HepG2 (cell line): ENCODE data around the gene TLR1. TPM values are rescaled to one million over a fixed set of nuclear protein-coding genes. Genes with fewer than 3 reads are reported as not detected.

Source experiments
- ATAC-seq: fragments of 200-7000 bp; cut with Tn5 transposase; 3 replicates; pipeline ENCODE4 v1.9.1; 2020; ENCODE audit warnings: mild to moderate bottlenecking, moderate library complexity
- BruUV-seq: library from RNA; stranded (reverse); fragments of 400-500 nt; replicated peaks from 2 replicates; lab custom pipeline; 2021; lab: Mats Ljungman, UMichigan
- CTCF ChIA-PET: fragments of 300-600 bp; formaldehyde crosslinking; extraction: SDS; loops from one replicate; lab custom pipeline; 2021; ENCODE audit warnings: low total read pairs, inconsistent platforms, low intra/inter-chr PET ratio; lab: Yijun Ruan, JAX
- POLR2A ChIA-PET: fragments of 350-600 bp; sonication (Branson Sonifier 250); formaldehyde crosslinking; loops from one replicate; lab custom pipeline; 2020; ENCODE audit warnings: antibody characterized with exemption, inconsistent platforms; lab: Yijun Ruan, JAX
- DNase-seq: peaks from one replicate; pipeline ENCODE4 v3.0.0-alpha.2; 2015; ENCODE audit warnings: low spot score
- FAIRE-seq: peaks from 3 replicates; lab custom pipeline; 2011; peaks lifted over from hg19 to GRCh38; lab: Jason Lieb, UNC
- H2AFZ ChIP-seq: one replicate; pipeline ENCODE4 v1.6.1; 2011; ENCODE audit warnings: low read length, inconsistent platforms
- H3K27ac ChIP-seq: fragments of 300-600 bp; 3 replicates; pipeline ENCODE4 v1.8.0; 2011; ENCODE audit warnings: mixed run types, mild to moderate bottlenecking, mixed read lengths, low read length, inconsistent platforms; ENCODE audit not compliant: insufficient read depth; ENCODE audit errors: extremely low read length
- H3K27me3 ChIP-seq, 2 experiments: fragments of 200-600 bp in 1 of 2; 2 replicates in 1 of 2; 3 replicates in 1 of 2; pipeline versions ENCODE4 v1.6.0 to v1.8.0; 2011; ENCODE audit warnings: low read length in 2 of 2, mild to moderate bottlenecking in 2 of 2, moderate library complexity in 2 of 2, inconsistent platforms in 1 of 2; ENCODE audit not compliant: insufficient read depth in 2 of 2, control insufficient read depth in 1 of 2
- H3K36me3 ChIP-seq, 2 experiments: fragments of 200-600 bp in 1 of 2; replicated peaks in 1 of 2; 2 replicates in 1 of 2; 3 replicates in 1 of 2; pipeline versions ENCODE4 v1.5.1 to v1.8.0; 2011; ENCODE audit warnings: low read length in 2 of 2, inconsistent platforms in 1 of 2; ENCODE audit not compliant: insufficient read depth in 2 of 2, control insufficient read depth in 1 of 2
- H3K4me1 ChIP-seq: 2 replicates; pipeline ENCODE4 v1.5.1; 2012; ENCODE audit warnings: low read length, inconsistent platforms; ENCODE audit not compliant: insufficient read depth
- H3K4me2 ChIP-seq: 2 replicates; pipeline ENCODE4 v1.6.0; 2011; ENCODE audit warnings: low read depth, low read length, inconsistent platforms
- H3K4me3 ChIP-seq, 3 experiments: fragments of 200-600 bp in 1 of 3; sonication (generic), shearing (Covaris generic) in 1 of 3; replicated peaks in 1 of 3; 2 replicates each; pipeline ENCODE4 v1.5.1; 2011 to 2016; ENCODE audit warnings: low read length in 3 of 3, inconsistent platforms in 2 of 3, low read depth in 2 of 3, mild to moderate bottlenecking in 2 of 3, control low read depth in 1 of 3, mixed read lengths in 1 of 3; ENCODE audit not compliant: insufficient read depth in 1 of 3
- H3K79me2 ChIP-seq: one replicate; pipeline ENCODE4 v1.6.1; 2011; ENCODE audit warnings: low read length, inconsistent platforms; ENCODE audit not compliant: insufficient read depth
- H3K9ac ChIP-seq: 2 replicates; pipeline ENCODE4 v1.6.0; 2011; ENCODE audit warnings: mild to moderate bottlenecking, low read depth, low read length, inconsistent platforms; ENCODE audit not compliant: insufficient read depth
- H3K9me3 ChIP-seq: 2 replicates; pipeline ENCODE4 v1.5.1; 2012; ENCODE audit warnings: mild to moderate bottlenecking, low read length
- H4K20me1 ChIP-seq: 2 replicates; pipeline ENCODE4 v1.6.0; 2011; ENCODE audit warnings: inconsistent platforms, mild to moderate bottlenecking, low read length, moderate library complexity; ENCODE audit not compliant: insufficient read depth
- AHDC1 ChIP-seq: sonication (generic); formaldehyde crosslinking; IDR thresholded peaks from 2 replicates; pipeline ENCODE4 v1.5.1; 2020; ENCODE audit warnings: mild to moderate bottlenecking, missing genetic modification reagents, borderline replicate concordance
- IRF2 ChIP-seq: IDR thresholded peaks from 2 replicates; pipeline ENCODE4 v1.6.1; 2018; ENCODE audit warnings: missing genetic modification reagents, missing compliant biosample characterization
- KIAA2018 ChIP-seq: sonication (generic); formaldehyde crosslinking; IDR thresholded peaks from 2 replicates; pipeline ENCODE4 v1.5.0; 2020; ENCODE audit warnings: mild to moderate bottlenecking, missing genetic modification reagents, borderline replicate concordance
- TBL1XR1 ChIP-seq: fragments of 150-350 bp; IDR thresholded peaks from 2 replicates; pipeline ENCODE4 v1.6.1; 2014; ENCODE audit warnings: borderline replicate concordance, low read length; ENCODE audit not compliant: partially characterized antibody
- TRIM24 ChIP-seq: sonication (generic); formaldehyde crosslinking; IDR thresholded peaks from 2 replicates; pipeline ENCODE4 v1.8.0; 2022; ENCODE audit warnings: mild to moderate bottlenecking, missing genetic modification reagents
- U2AF1 ChIP-seq: fragments of 200-400 bp; formaldehyde crosslinking; optimal IDR thresholded peaks from 2 replicates; pipeline ENCODE3; 2017; ENCODE audit warnings: mild to moderate bottlenecking, low read depth, low read length
- WGBS: methylation state at CpG from one replicate; pipeline ENCODE4 v1.1.6; 2017; ENCODE audit warnings: low lambda C conversion rate; 5-methylcytosine and 5-hydroxymethylcytosine counted together
- in situ Hi-C: cut with HindIII; loops from 2 replicates; pipeline ENCODE4 v1.10.0; 2017; ENCODE audit warnings: low pct_unique_long_range_greater_than_20kb; ENCODE audit not compliant: extremely low pct_ligation_motif_present
- intact Hi-C: fragments of 100-400 bp; cut with micrococcal nuclease; formaldehyde crosslinking; loops from one replicate; pipeline ENCODE4 v1.10.0; 2022; ENCODE audit not compliant: unreplicated experiment
- polyA plus RNA-seq, 8 experiments: library from polyadenylated mRNA; depleted of rRNA in 3 of 8; stranded (reverse) in 7 of 8; unstranded in 1 of 8; fragments of >200 nt; fragmentation: Illumina TruSeq in 4 of 8; extraction: Trizol in 4 of 8; gene quantifications; 2 replicates each; pipeline versions ENCODE4 v1.2.1 to v1.2.3, GENCODE V29; 2011 to 2016; ENCODE audit warnings: low read depth in 4 of 8, missing spikeins in 1 of 8, mixed read lengths in 1 of 8; ENCODE audit not compliant: insufficient read depth in 1 of 8
- total RNA-seq, 5 experiments: library from RNA; depleted of rRNA; stranded (reverse); fragments of >200 nt; fragmentation: Illumina TruSeq; extraction: Trizol; gene quantifications; 2 replicates each; pipeline ENCODE4 v1.2.3, GENCODE V29; 2016; ENCODE audit warnings: low read depth in 1 of 5

The TLR1 gene
- total and polyA plus RNA-seq, 2 of the 13 experiments (the other 11 are each of a cell fraction or from before 2014, with no cell fraction given): 0.08 to 0.11 TPM

- no peak for TF ChIP-seq KIAA2018
Measured at GRCh38 chr4:38788317-38788716, 16.3 kb downstream of the TLR1 start (continued).

- H3K27ac ChIP-seq: no peak overlapping the region
- DNase-seq (peak; percentile 82), FAIRE-seq (peak; percentile 67), ATAC-seq (peak; percentile 92)
- no peak overlapping the region for H2AFZ ChIP-seq
- H3K79me2 ChIP-seq: no peaks in the 10 kb centered on the region
- intact Hi-C loops: no loop called here
- H3K4me2 ChIP-seq: peak overlapping the region; percentile 41
- WGBS: 2% methylated on average over 4 of the region's 4 CpGs
- H4K20me1 ChIP-seq: no peaks in the 10 kb centered on the region
- no peaks in the 10 kb centered on the region for H3K9me3 ChIP-seq
- BruUV-seq: no TSS peak
- in situ Hi-C loops: no loop called here
- ChIA-PET CTCF (no interaction called here), POLR2A (no interaction called here)
- H3K4me1 ChIP-seq: peaks cover 16% of the 10 kb centered on the region
- H3K9ac ChIP-seq: no peak overlapping the region
- no peak overlapping the region for H3K4me3 ChIP-seq
- H3K27me3 ChIP-seq: peaks cover 0 to 3% of the 10 kb centered on the region in 2 experiments; a peak in 1 of 5 replicates
- H3K36me3 ChIP-seq: no peaks in the 10 kb centered on the region
- TF ChIP-seq TBL1XR1 (peak; percentile 56), IRF2 (CRISPR knock-in tag) (peak; percentile 37; the same call in 1 of the 2 replicates), TRIM24 (CRISPR knock-in tag) (no peak), U2AF1 (no peak), AHDC1 (peak; percentile 55; the same call in 1 of the 2 replicates)
Measured at GRCh38 chr4:38787693-38788092, 16.9 kb downstream of the TLR1 start.
